ENCODE data around the gene DPM3.
"Not testable (repeated sequence)": the region's sequence is repeated elsewhere in the genome, so short reads cannot be mapped to it uniquely, and the experiment has no call there.

Gene DPM3

DNA sequence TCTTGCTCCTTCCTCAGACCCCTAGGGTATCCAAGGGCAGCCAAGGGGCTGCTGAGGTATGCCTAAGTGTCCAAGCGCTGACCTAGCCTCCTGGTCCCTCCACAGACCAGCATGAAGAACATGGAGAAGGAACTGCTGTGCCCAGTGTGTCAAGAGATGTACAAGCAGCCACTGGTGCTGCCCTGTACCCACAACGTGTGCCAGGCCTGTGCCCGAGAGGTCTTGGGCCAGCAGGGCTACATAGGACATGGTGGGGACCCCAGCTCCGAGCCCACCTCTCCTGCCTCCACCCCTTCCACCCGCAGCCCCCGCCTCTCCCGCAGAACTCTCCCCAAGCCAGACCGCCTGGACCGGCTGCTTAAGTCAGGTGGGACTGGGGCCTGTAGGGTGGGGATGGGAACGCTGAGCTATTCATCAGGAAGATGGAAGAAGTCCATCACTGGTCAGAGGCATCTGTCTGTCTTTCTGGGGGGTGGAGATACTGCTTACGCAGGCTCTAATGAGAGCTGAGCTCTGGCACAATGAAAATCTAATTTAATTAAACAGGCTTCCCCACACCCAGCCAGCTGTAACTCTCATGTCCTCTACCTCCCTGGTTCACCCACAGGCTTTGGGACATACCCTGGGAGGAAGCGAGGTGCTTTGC is 35.1 kb upstream of the DPM3 start:
- no peak for FAIRE-seq

DNA sequence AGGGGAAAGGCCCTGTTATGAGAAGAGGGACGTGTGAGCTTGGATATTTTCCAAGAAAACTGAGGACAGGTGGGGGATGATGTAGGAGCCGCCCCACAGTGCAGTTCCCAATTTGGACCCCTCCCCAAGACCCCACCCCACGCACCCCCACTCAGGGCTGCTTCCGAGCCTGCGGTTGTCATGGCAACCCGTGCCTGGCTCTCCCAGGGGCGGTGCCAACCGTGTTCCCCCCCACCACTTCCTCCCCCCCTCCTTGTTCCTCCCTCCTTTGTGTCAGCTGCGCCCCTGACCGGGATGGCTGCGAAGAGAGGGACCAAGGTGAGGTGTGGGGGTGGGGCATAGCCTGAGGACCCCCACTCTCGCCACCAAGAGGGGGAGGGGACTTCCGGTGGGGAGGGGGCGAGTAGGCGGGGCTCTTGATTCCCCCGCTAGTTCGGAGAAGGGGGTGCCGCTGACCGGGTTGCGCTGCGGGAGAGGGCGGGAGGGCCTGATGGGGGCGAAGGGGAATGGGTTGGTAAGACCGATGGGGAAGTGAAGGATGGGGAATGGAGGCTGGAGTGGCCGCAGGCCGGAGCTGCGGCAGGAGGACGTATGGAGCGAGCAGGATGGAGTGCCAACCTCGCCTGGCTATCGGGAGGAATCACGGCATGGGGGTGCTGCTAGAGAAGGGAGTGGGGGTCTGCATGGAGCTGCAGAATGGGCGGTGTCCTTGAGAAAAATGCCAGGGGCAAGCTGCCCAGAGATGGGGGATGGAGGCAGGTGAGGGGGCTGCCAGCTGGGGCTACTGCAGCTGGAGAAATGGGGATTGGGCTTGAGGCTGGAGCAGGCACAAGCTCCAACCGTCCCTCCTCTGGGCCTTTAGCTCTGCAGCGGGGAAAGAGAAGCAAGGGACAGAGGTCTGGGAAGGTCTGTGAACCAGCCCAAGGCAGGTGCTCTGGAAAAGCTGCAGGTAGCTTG is 34.3 kb upstream of the DPM3 start:
- no peak for FAIRE-seq

DNA sequence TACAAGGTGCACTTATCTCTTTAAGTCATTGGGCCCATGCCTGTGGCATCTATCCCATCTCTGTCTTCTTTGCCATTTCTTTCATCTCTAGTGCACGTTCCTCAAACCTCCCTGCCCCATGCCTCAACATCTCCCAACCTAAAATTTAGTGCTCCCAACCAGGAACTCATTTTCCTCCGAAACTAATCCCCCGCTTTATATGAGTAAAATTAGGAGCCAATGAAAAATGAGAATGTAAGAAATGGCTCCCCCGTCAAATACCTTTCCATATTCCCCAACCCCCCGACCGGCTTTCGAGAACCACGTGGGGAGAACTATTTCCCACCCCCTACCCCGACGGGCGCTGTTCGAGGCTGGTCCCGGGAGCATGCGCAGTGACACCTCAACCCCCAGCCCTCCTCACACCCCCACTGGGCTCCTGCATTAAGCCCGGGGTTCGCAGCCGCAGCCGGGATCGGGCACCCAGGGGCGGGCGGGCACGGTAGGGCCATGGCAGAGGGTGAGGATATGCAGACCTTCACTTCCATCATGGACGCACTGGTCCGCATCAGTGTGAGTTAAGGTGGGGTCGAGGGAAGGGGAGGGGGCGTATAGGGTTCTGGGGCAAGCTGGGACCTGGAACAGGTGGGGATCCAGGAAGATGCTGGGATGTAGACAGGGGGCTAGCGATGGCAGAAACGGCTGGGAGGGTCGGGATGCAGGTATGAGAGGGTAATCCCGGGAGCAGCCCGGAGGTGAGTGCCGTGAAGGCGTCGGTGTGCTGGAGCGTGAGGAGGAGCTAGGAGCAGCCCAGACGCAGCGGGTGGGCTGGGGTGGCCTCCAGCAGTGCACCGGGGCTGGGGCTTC is 33.4 kb upstream of the DPM3 start, which contains the start of gene TRIM46:
Gene TRIM46 (plus strand): TSS at position 372 of the 846 bp plus-strand sequence. CDS start 118 bp downstream, at position 490.
- no peak for FAIRE-seq

DNA sequence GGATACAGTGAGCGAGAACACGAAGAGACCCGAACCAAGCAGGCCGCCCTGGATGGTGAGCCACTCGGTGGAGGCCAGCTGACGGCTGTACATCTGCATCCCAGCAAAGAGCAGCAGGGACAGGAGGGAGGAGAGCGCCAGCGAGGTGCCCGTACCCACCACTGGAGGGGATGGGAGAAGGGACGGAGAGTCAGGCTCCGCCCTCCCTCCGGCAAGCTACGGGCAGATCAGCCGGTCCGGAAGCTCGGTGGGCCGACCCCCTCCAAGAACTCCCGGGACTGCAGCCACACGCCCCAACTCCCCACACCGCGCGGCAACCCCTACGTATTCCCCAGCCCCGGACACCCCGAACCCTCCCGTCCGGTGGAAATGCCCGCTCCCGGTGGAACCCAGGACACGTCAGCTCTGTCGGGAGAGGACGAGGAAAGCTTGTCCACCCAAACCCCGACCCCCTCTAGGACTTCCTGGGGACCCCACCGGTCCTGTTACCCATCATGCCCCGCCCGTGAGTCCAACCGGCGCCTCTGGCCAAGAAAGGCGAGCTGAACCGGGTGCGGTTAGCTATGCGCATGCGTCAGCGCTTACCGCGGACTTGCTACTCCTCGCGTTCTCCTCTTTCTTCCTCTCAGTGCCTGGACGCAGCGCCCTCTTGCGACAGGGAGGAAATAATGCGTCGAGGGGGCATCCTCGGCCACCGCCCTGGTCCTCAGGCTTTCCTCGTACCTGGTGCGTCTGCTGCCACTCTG is 32.6 kb upstream of the DPM3 start, which contains the start of gene KRTCAP2:
Gene KRTCAP2 (minus strand): TSS at position 573 of the 746 bp plus-strand sequence. CDS start 80 bp downstream, at position 493.
- FAIRE-seq, result no peak

DNA sequence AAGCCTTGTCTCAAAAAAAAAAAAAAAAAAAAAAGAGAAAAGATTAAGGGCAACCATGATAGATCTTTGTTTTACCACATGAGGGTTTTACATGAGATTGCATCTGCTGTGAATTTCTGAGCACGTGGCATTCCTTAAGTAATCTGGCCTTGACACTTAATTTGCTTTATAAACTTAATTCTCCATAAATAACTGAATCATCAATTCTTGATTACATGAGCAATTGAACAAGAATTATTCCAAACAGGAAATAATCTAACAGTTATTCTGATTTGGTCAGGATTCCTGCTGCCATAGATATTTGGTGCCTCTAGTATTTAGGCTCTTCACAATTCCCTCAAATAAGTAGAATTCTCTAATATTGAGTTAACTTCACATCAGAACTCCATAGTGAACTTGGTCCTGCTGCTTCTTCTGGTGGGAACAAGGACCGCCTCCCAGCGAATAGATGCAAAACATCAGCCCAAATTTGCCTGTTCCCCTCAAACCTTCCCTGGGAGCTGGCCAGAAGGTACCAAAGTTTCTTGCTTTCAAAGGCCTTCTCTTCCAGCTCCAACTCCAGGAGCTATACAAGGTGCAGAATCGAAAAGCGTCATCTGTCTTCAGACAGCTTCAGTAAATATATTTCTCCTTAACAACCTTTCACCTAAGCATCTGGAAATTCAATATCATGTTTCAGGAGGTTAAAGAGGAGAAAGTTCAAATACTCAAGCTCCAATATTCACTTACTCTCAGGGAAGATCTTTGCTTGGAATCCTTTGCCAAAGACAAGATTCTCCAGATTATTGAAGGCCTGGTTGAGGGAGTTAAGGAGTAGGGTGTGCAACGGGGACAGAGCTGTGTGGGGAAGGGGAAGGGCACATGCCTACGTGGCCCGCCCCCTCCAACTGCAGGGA is 31.8 kb upstream of the DPM3 start:
- no peak for FAIRE-seq

DNA sequence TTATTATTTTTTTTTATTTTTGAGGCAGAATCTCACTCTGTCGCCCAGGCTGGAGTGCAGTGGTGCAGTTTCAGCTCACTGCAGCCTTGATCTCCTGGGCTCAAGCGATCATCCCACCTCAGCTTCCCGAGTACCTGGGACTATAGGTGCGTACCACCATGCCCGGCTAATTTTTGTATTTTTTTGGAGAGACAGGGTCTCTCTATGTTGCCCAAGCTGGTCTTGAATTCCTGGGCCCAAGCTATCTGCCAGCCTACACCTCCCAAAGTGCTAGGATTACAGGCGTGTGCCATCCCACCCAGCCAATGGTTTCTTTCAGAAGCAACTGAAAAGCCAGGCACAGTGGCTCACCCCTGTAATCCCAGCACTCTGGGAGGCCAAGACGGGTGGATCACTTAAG is 30.5 kb upstream of the DPM3 start:
- FAIRE-seq, result no peak

DNA sequence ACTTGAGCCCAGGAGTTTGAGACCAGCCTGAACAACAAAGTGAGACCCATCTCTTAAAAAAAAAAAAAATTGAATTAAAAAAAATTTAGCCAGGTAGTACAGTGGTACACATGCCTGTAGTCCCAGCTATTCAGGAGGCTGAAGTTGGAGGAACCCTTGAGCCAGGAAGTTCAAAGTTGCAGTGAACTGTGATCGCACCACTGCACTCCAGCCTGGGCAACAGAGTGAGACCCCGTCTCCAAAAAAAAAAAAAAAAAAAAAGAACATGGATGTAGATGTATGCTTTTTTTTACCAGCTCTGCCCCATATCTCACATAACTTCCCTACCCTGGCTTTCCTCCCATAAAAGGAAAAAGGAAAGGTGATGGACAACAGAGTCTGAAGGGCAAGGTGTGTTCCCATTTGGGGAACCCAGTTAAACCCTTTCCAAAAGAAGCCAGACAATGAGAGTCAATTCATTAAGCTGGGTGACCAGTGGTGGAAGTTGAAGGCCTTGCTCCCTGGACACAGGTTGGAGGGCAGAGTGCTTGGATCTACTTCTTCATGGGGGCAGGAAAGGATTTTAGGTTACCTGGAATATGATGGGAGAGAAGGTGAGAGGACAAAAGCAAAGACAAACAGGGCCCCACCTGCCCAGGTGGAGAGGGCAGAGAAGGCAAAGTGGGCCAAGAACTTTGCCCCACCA is 29.9 kb upstream of the DPM3 start:
- no peak for FAIRE-seq

DNA sequence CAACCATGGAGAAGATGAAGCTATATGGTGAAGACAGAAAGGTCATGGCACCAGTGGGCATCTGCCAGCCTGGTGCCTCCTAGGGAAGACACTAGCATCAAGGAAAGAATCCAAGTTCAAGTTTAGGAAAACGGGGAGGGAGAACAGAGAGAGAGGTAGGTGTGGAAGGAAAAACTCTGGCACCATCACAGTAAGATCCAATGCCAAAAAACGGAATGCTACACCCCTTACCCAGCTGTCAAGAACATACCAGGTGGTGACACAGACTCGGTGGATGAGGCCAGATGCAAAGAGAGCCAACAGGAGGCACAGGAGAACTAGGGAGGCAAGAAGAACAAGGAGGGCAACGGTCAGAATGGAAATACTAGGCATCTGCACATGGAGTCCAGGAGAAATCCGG is 29.2 kb upstream of the DPM3 start:
- no peak for FAIRE-seq

DNA sequence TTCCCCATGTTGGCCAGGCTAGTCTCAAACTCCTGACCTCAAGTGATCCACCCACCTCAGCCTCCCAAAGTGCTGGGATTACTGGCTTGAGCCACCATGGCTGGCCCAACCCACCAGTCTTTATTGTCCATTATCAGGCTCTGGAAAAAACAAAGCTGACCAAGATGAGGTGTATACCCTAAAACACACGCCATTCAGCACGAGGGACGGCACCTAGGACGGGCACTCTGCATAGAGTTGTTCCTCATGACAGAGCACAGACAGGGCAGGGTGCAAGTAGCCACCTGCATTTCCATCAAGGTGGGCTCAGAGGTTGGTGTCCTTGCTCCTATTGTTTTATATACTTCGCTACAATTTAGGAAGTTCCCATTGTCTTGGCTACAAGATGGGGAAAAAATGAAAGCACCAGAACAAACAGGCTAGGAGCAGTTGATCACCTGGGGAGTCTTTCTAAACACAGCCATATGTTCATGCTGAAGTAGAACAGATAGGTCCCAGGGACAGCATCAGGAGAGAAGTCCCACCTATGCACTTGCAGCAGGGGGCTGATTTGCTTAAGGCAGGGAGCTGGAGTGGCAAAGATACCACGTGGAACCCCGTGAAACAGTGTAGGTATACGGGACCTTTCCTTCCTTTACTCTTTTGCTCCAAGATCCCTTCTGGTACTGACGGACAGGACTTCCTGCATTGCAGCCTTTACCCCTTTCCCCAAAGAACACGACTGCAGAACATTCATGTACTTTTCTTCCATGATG is 28.3 kb upstream of the DPM3 start:
- no peak for FAIRE-seq

DNA sequence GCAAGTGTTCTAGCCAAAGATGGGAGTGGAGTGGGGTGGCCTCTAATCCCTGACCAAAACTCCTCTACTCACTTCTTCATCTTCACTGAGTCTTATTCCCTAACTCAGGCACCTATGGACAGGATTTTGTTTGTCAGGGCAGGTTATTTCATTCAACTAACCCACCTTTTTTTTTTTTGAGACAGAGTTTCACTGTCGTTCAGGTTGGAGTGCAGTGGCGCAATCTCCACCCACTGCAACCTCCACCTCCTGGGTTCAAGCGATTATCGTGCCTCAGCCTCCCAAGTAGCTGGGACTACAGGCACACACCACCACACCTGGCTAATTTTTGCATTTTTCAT is 27.7 kb upstream of the DPM3 start:
- not testable (repeated sequence) for FAIRE-seq

DNA sequence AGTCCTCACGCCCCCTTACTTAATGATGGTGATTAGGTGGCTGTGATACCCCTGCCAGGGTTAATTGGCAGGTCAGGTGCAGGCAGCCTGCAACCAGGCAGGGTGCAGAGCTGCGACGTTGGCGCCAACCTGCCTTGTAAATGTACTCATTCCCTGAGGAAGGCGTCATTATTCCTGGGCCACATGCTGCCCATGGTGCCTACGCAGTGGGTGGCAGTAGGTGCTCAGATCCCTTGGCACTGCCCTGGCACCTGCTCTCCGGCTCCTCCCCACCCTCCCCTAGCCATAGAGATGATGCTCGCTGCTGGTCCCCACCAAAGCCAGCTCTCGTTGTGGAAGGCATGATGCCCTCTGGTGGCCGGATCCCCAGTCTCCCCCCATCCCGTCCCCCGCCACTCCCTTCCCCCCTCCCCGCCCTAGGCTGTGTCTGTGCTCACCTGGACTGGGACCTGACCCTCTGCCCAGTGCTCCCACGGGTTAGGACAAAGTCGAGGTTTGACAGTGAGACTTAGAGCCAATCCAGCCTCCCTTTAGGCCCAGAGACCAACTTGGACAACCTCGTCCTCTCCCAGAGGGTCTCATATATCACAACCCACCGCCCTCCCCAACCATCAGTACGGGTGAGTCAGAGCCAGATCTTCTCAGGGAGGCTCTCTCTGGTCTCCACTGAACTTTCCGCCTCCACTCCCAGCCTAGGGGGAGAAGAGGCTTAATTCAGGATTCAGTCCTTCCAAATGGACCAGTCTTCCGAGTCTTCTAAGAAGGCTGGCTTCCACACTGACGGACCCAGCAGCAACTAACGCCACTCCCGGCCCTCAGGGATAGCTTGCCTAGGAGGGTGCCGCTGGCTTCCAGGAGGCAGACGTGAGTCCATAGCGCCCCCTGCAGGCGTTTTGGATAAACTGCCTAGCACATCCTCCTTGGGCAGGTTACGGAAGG is 27.1 kb upstream of the DPM3 start:
- no peak for FAIRE-seq

DNA sequence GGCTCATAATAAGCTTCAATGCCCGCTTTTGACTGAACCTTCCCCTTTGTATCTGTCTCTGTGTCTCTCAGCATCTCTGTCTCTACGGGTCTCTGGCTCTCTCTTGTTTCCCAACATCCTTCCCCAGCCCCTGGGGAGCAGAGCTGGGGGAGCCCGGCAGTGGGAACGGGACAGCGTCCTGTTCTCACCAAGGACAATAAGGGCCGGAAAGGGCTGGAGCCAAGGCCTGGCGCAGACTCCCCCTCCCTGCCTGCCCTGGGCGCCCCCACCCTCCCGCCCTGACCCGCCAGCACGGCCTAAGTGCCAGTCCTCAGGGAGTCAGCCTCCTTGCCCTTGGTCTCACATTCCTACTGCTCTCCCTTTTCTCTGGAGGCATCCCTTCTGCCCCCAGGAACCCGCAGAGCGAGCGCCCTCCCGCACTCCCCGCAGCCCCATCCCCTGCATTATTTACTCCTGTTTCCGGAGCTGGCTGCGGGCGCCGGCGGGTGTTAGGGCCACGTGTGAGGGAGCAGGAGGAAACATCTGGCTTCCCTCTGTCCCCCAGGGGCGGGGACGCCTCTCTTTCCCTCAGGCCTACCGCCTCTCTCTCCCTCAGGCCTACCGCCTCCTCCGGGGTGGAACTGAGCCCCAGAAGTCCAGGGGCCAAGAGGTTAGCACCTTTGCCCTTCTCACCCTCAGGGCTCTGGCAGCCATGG is 26.3 kb upstream of the DPM3 start:
- FAIRE-seq, result no peak

DNA sequence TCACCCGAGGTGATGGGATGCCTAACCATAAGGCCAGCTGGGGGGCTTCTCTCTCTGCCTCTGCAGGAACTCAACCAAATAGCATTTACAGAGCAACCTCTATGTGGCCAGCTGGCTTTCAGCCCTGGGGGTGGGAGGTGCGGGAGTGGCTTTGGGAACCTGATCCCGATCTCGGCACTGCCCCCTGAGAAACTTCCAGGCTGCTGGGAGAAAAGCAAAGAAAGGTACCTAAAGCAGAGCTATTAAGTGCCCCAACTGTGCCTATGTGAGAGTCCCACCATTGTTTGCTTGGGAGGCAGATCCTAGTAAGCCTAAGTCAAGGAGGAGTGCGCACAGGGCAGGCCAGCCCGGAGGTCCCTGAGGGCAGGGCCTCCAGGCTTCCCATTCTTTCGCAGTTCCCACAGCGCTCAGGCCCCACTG is 25.7 kb upstream of the DPM3 start:
- no peak for FAIRE-seq

DNA sequence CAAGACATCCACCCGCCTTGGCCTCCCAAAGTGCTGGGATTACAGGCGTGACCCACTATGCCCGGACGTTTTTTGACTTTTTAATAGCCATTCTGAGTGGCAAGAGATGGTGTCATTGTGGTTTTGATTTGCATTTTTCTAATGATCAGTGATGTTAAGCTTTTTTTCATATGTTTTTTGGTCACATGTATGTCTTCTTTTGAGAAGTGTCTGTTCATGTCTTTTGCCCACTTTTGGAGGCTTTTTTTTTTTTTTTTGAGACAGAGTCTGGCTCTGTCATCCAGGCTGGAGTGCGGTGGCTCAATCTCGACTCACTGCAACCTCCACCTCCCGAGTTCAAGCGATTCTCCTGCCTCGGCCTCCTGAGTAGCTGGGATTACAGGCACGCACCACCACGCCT is 24.3 kb upstream of the DPM3 start:
- FAIRE-seq, result not testable (repeated sequence)

DNA sequence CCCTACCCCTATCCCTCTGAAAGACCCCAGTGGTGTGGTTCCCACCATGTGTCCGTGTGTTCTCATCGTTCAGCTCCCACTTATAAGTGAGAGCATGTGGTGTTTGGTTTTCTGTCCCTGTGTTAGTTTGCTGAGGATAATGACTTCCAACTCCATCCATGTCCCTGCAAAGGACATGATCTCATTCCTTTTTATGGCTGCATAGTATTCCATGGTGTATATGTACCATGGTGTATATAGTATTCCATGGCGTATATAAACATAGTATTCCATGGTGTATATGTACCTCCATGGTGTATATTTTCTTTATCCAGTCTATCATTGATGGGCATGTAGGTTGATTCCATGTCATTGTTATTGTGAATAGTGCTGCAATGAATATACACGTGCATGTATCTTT is 23.5 kb upstream of the DPM3 start:
- not testable (repeated sequence) for FAIRE-seq

DNA sequence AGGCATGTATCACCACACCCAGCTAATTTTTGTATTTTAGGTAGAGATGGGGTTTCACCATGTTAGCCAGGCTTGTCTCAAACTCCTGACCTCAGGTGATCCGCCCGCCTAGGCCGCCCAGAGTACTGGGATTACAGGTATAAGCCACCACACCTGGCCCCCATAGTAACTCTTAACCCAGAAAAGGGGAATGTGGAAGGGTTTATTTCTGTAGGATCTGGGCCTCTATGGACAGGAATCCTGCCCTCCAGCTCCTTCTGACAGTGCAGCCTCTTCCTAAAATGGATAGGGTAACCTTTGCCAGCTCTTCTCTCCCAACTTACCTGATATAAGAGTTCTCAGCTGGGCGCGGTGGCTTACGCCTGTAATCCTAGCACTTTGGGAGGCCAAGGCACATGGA is 22.3 kb upstream of the DPM3 start:
- not testable (repeated sequence) for FAIRE-seq

DNA sequence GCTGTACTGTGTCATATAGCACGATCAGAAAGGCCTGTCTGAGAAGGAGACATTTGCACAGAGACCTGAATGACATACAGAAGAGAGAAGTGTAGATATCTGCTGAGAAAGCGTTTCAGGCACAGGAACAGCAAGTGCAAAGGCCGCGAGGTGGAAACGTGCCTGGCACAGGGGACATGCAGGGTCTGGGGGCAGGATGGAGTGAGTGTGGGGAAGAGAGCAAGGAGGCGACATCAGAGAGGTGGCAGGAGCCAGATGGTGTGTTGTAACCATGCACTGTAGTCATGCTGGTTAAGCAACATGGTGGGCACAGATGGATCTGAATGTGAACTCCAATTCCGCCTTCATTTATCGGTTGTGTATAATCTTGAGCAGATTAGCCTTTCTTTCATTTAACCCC is 19.8 kb upstream of the DPM3 start:
- FAIRE-seq, result no peak

DNA sequence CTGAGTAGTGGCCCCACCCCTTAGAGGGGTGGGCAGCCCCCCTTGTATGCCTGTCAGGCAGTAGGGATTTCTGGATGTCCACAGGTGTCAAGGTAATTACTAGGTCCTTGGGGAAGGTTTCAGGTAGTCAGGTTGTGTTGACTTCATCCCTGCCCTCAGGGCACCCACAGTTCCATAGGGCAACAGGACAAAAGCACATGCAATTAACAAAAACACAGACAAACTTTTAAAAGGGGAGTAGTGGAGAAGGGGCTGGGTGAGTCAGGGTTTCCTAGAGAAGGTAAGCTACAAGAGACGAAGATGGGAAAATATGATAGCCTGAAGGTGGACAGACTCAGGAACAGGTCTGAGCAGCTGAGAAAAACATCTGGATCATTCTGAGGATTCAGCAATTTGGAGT is 18.7 kb upstream of the DPM3 start:
- FAIRE-seq, result no peak
